ENCODE results near the gene PTGR3. TPM values are rescaled to one million over a fixed set of nuclear protein-coding genes. Genes with fewer than 3 reads are reported as not detected.

The PTGR3 gene
- total and polyA plus RNA-seq, 10 donors: 11.1 to 43.8 (median 30.0) TPM

DNA sequence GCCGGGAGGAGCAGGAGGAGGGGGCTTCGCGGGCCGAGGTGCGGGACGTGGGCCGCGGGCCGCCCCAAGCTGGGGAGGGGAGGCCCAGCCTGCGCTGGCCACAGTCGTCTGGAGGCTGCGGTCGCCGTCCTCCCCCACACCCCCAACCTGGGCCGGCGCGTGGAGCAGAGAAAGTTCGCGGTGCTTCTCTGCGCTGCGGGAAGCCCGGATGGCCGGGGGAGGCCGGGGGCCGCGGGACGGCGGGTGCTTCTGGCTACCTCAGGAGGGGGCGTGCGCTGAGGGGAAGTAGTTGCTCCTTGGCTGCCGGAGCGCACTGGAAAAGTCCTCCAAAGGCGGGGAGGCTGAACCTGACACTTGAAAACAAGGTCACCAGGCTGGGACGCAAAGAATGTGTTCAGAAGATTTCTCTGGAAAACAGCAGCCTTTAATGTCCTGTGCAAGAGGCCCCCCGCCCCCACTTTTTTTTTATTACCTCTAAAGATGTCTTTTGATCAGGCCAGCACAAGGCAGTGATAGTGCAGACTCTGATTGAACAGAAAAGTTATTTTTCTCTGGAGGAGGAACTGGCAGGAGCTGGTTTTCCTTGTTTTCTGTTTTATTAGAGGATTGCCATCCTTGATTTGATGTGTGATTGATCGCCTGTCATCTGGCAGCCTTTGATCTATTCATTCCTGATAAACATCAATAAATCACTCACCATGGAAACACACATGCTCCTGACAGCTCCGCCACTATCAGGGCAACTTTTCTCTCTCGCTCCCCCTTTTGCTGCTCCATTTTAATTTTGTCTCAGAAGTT, 3.2 kb upstream of the PTGR3 start:
- Histone ChIP-seq H3K4me3 (peak overlapping the region; percentile 55 to 84 (median 72)), H3K4me1 (peaks cover 26 to 78% (median 61%) of the 10 kb centered on the region in 6 donors), H3K9me3 (no peaks in the 10 kb centered on the region), H3K27ac (peak overlapping the region; percentile 49 to 97 (median 82)), H3K27me3 (replicated peaks in 1 of 7) (no peaks in the 10 kb centered on the region), H3K36me3 (no peaks in the 10 kb centered on the region)
- DNase-seq: peak; percentile 89
- intact Hi-C loops (cut with DNase I; ENCODE audit: low total_unique reads): no loop called here
- WGBS, 5 donors: 5 to 12% (median 7%) methylated on average over 19 to 38 of the region's 38 CpGs
- TF ChIP-seq POLR2AphosphoS5 (IDR thresholded peaks at IDR 0.05) (peak in 2 of 3 donors; percentile 62 to 74), POLR2A (IDR thresholded peaks at IDR 0.05) (no peak)

DNA sequence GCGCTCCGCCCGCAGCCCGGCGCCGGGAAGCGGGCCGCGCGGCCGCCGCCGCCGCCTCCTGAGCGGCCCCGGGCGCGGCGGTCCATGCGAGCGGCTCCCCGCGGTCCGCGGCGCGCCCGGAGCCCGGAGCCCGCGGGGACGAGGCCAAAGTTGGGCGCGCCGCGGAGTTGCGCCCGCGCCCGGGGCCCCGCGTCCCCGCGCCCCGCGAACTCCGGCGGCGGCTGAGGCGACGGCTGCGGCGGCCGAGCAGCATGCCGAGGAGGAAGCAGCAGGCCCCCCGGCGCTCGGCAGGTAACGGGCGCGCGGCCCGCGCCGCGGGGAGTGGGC, 2.6 kb upstream of the PTGR3 start:
- no peaks in the 10 kb centered on the region for H3K9me3 ChIP-seq
- peaks cover 25 to 78% (median 61%) of the 10 kb centered on the region in 6 donors for H3K4me1 ChIP-seq
- H3K36me3 ChIP-seq: no peaks in the 10 kb centered on the region
- WGBS, 5 donors: 0 to 1% (median 0%) methylated on average over 36 to 66 of the region's 66 CpGs; no CpG with 5 or more reads in 2 of the 5 donors
- intact Hi-C loops (cut with DNase I; ENCODE audit: low total_unique reads): no loop called here
- DNase-seq: peak; percentile 89
- TF ChIP-seq, protein P1, sequence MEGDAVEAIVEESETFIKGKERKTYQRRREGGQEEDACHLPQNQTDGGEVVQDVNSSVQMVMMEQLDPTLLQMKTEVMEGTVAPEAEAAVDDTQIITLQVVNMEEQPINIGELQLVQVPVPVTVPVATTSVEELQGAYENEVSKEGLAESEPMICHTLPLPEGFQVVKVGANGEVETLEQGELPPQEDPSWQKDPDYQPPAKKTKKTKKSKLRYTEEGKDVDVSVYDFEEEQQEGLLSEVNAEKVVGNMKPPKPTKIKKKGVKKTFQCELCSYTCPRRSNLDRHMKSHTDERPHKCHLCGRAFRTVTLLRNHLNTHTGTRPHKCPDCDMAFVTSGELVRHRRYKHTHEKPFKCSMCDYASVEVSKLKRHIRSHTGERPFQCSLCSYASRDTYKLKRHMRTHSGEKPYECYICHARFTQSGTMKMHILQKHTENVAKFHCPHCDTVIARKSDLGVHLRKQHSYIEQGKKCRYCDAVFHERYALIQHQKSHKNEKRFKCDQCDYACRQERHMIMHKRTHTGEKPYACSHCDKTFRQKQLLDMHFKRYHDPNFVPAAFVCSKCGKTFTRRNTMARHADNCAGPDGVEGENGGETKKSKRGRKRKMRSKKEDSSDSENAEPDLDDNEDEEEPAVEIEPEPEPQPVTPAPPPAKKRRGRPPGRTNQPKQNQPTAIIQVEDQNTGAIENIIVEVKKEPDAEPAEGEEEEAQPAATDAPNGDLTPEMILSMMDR (IDR thresholded peaks at IDR 0.05 in 8 of 11, conservative IDR thresholded peaks at IDR 0.05 in 3 of 11): no peak
- TF ChIP-seq POLR2AphosphoS5 (IDR thresholded peaks at IDR 0.05): no peak
- TF ChIP-seq POLR2A (IDR thresholded peaks at IDR 0.05): no peak
- H3K27ac ChIP-seq: peak overlapping the region; percentile 49 to 97 (median 82)
- H3K27me3 ChIP-seq (replicated peaks in 1 of 7): no peaks in the 10 kb centered on the region
- H3K4me3 ChIP-seq: peak overlapping the region; percentile 55 to 84 (median 72)

DNA sequence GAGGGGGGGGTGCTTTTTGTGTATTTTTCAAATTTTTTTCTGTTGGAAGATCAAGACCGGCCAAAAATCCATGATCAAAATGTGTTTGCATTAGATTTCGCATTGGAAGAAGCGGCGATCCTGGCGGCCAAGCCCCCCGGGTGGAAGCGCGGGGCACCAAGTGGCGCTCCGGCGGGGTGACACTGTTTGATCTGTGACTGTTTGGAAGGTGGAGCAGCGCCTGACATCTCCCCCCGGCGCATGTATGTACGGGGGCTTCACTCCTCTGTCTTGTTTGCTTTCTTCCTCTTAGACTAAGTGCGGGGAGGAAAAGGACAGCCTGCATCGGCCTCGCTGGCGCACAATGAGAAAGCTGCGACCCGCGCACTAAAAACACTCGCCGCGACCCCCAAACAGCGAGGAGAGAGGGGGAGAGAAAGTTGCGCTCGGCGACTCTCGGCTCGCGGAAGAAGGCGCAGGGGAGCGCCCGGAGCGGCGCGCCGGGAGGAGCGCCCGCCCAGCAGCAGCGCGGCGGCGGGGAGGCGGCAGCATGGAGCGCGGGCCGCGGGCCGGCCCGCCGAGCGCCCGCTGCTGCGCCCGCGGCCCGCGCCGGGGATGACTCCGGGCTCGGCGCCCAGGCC, 2.2 kb upstream of the PTGR3 start:
- Histone ChIP-seq H3K36me3 (no peaks in the 10 kb centered on the region), H3K4me3 (peak overlapping the region; percentile 65 to 99 (median 90)), H3K27me3 (replicated peaks in 1 of 7) (no peaks in the 10 kb centered on the region), H3K4me1 (peaks cover 25 to 78% (median 62%) of the 10 kb centered on the region in 6 donors), H3K27ac (peak overlapping the region; percentile 92 to 97 (median 96)), H3K9me3 (no peaks in the 10 kb centered on the region)
- DNase-seq: peak; percentile 87
- intact Hi-C loops (cut with DNase I; ENCODE audit: low total_unique reads): no loop called here
- WGBS, 5 donors: 0 to 1% (median 0%) methylated on average over 21 to 64 of the region's 64 CpGs
- TF ChIP-seq POLR2A (IDR thresholded peaks at IDR 0.05) (no peak), POLR2AphosphoS5 (IDR thresholded peaks at IDR 0.05) (peak in 2 of 3 donors; percentile 37 to 55)

DNA sequence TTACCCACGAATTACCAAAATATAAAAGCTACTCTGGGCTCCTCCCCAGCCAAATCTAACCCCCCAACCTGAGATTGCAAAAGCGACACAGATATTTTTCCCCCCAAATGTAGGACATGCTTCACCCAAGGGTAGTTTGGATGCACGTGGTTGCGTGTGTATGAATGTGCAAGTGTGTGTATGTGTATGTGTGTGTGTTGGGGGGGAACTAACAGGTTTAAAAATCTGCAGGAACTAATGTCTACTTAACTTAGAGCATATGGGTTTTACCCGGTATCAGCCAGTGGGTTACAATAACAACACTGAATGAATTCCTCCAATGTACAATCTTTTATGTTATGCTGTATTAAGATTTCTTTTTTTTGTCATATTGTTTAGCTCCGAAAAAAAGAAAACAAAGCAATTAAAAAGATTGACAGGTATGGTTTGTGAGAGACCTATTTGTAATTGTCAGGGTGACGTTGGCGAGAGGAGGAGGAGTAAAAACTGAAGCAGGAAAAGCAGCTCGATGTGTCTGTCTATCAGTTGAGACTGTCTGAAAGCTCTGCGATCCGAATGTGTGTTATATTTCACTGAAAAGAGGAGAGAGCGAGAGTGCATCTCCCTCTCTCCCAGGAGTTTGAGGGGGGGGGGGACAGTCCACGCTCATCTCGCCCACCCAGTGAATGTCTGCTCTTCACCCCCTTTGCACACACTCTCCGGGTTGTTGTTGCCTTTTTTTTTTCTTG, 1.5 kb upstream of the PTGR3 start, which contains the start of gene TSHZ1:
TSS of gene TSHZ1 (plus strand) at position 524 of the 728 bp plus-strand sequence. CDS start 1,080 bp downstream, outside the sequence.
- H3K9me3 ChIP-seq: no peaks in the 10 kb centered on the region
- TF ChIP-seq, protein P1 (IDR thresholded peaks at IDR 0.05 in 8 of 11, conservative IDR thresholded peaks at IDR 0.05 in 3 of 11): no peak
- peak in 2 of 3 donors; percentile 37 to 83 for TF ChIP-seq POLR2AphosphoS5 (IDR thresholded peaks at IDR 0.05)
- peak in 1 of 3 donors; percentile 88 for TF ChIP-seq POLR2A (IDR thresholded peaks at IDR 0.05)
- H3K4me1 ChIP-seq: peaks cover 20 to 78% (median 62%) of the 10 kb centered on the region in 6 donors
- H3K27ac ChIP-seq: peak within 1 kb of the TSS; percentile 92 to 97 (median 96)
- 1 to 3% (median 2%) methylated on average over 15 of the region's 15 CpGs for WGBS, 5 donors
- intact Hi-C loops (cut with DNase I; ENCODE audit: low total_unique reads): no loop called here
- DNase-seq: no peak
- peak within 1 kb of the TSS; percentile 84 to 99 (median 92) for H3K4me3 ChIP-seq
- H3K27me3 ChIP-seq (replicated peaks in 1 of 7): peaks cover 0 to 4% (median 0%) of the 10 kb centered on the region in 7 donors
- H3K36me3 ChIP-seq: no peaks in the 10 kb centered on the region
